GM18951 (cell line): ENCODE data around the gene LHX1.

Source experiments
- POLR2A ChIP-seq: IDR thresholded peaks from 4 replicates; pipeline ENCODE4 v1.6.1; 2011; ENCODE audit warnings: mild to moderate bottlenecking; ENCODE audit not compliant: insufficient read length, insufficient read depth; ENCODE audit errors: extremely low read depth
- in situ Hi-C: fragments of 300-500 bp; cut with MboI; formaldehyde crosslinking; loops from one replicate; pipeline ENCODE4 v1.12.0; 2022; ENCODE audit warnings: low sequenced_read_pairs, mixed read lengths, inconsistent platforms; ENCODE audit not compliant: unreplicated experiment

Gene LHX1

DNA sequence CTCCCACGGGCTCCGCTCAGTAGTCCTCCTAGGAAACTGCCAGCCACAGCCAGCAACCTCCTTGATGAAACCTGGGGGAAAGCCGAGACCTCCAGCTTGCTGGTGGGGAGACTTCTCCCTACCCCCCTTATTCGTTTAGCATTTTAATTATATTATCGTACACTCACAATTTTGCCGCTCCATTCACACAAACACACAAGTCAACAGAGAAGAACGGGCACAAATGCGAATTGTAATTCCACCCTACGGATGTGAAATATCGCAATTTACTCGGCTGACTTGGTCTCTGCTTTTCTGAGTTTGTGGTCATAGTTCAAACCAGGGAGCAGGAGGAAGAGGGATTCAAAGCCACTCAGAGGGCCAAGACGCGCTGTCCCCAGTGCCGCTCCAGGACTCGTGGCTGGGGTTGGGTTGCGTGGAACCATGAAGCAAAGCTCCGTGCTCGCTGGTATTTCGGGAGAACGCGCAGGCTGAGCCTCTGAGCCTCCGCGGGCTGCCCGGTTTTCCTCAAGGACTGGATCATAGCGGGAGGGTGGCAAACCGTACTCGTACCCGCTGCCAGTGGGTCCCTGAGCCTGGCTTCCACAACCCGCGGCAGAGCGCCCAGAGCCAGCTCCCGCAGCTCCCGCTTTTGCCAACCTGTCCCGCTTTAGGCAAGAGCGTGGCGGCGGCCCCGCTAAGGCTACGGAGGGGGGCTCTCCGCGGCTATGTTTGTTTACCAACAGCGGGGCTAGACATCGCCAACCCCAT, 2.0 kb downstream of the LHX1 start:
- in situ Hi-C loops: no loop called here
- TF ChIP-seq POLR2A: no peak

DNA sequence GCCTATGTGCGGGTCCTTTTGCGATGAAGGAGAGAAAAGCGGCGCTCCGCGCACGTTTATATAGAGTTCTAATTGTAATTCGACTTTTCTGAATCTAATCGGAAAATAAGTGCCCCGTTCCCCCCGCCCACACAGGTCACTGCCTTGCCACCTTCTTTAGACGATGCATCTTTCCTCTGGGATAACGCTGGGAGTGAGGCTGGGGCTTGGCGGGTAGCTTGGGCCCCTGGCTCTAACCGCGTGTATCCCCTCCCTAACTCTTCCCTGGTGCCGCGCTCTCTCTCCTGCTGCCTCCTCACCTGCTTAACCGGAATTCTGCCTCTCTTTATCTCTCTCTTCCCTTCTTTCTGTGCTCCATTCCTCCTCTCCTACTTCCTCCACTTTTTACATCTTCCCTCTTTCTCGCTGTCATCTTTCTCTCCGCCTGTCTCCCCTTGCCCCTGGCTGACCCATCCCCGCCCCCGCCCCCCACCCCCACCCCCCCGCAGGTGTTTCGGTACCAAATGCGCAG, 2.6 kb downstream of the LHX1 start:
- no peak for TF ChIP-seq POLR2A
- in situ Hi-C loops: no loop called here

DNA sequence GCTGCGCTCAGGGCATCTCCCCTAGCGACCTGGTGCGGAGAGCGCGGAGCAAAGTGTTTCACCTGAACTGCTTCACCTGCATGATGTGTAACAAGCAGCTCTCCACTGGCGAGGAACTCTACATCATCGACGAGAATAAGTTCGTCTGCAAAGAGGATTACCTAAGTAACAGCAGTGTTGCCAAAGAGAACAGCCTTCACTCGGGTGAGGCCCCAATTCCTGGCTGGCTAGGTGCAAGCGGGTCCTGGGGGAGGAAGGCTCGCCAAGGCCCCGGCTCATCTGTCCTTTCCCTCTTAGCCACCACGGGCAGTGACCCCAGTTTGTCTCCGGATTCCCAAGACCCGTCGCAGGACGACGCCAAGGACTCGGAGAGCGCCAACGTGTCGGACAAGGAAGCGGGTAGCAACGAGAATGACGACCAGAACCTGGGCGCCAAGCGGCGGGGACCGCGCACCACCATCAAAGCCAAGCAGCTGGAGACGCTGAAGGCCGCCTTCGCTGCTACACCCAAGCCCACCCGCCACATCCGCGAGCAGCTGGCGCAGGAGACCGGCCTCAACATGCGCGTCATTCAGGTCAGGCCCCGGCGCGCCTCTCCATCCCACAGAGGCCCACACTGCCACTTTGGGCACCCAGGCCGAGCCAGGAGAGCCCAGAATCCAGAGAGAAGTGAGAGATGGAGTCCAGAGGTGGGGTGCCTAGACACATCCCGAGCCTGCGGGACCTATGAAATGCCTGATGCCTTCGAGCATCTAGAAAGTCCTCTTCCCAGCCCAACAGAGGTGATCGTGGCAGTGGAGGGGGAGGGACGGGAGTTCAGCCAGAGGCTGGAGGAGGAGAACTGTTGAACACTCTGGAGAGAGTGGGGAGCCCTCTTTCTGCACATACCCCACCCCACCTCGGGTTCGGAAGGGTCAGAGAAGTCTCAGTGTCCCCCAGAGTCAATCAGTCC, 3.3 kb downstream of the LHX1 start:
- no peak for TF ChIP-seq POLR2A
- in situ Hi-C loops: no loop called here

DNA sequence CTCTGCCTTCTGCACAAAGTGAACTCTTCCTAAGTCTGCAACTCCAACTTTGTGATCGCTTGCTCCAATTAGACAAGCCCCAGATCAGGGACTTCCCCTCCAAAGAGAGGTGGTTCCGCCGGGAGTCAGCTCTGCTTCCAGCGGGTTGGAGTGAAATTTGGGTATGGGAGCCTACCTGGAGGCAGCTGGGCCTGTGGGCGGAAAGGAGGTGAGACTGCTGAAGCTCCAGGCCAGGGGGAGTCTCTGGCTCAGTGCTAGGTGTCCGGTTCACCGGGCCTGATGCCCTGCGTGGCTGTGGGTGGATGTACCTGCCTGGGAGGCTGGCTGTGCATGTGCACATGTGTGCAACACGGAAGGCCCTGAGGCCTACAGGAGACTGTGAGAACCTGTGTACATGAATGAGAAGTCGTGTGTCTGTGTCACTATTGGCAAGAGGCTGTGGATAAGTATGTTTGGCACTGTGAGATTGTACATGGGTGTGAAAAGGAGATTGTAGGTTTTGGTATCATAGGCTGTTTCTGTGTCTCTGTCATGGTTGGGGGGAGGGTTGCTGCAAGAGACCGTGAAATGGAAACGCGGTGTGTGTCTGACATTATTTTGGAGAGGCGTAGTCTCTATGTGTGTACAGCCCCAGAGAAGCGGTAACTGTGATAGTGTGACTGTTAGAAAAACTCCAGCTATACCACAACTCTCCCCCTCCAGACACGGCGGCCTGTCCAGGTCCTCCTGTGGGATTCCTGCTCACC, 4.2 kb downstream of the LHX1 start:
- TF ChIP-seq POLR2A: no peak
- in situ Hi-C loops: no loop called here

DNA sequence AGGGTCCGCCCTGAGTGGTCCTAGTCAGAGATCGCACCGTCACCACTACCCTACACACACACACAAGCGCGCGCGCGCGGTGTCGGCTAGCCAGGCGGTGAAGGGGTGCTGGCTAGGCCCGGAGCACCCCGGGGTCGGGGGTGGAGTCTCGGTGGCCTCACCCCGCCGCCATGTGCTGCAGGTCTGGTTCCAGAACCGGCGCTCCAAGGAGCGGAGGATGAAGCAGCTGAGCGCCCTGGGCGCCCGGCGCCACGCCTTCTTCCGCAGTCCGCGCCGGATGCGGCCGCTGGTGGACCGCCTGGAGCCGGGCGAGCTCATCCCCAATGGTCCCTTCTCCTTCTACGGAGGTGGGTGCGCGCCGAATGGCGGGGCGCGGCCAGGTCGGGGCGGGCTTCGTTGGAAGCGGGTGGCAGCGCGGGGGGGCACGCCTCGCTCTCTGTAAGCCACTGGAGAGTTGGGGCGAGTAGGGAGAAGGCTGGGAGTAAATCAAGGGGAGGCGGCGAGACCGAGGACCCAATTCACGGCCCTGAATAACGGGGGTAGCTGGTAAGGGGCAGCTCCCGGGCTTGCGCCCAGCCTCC, 4.8 kb downstream of the LHX1 start:
- in situ Hi-C loops: no loop called here
- no peak for TF ChIP-seq POLR2A

DNA sequence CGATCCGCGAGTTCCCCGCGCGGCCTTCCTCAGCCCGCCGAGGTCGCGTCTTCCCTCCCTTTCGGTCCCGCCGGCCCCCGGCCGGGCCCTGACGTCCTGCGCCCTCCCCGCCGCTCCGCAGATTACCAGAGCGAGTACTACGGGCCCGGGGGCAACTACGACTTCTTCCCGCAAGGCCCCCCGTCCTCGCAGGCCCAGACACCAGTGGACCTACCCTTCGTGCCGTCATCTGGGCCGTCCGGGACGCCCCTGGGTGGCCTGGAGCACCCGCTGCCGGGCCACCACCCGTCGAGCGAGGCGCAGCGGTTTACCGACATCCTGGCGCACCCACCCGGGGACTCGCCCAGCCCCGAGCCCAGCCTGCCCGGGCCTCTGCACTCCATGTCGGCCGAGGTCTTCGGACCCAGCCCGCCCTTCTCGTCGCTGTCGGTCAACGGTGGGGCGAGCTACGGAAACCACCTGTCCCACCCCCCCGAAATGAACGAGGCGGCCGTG, 5.4 kb downstream of the LHX1 start:
- no peak for TF ChIP-seq POLR2A
- in situ Hi-C loops: no loop called here

DNA sequence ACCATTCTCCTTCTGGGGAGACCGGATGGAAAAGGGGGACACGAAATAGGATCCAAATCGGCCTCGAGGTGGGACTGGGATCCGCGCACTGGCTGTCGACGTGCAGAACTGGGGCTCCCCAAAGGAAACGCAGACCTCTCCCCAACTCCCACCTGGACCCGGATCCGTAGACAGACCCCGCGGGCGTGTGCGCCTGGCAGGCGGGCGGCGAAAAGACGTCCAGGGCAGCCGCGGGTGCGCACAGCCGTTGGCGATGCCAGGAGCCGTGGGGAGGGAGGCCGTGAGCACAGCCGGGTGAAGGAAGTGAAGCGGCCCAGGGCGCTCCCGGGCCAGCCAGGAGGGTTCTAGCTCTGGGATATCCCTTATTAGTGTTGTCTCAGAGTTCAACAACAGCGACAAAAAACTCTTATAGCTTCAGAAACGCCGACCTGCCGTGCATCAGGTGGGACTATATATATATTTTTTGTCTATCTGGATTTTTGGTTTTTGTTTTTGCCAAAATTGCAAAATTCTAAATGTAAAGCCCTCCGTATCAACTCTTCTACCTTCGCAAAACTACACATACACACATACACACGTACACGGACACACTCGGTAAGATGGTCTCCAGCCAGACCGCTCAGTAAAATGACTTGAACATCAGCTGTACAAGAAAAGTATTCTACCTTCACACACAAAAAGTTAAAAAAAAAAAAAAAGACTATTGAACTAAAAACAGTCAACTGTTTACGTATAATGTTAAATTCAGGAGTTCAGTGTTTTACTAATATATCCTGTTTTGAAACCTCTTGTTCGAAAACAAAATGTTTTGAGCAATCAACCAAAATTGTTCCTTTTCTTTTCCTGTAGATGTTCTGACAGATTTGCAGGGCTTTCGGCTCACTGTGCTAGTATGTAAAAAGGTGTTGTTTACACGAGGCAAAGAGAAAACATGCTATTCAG, 6.2 kb downstream of the LHX1 start:
- in situ Hi-C loops: no loop called here
- TF ChIP-seq POLR2A: no peak

DNA sequence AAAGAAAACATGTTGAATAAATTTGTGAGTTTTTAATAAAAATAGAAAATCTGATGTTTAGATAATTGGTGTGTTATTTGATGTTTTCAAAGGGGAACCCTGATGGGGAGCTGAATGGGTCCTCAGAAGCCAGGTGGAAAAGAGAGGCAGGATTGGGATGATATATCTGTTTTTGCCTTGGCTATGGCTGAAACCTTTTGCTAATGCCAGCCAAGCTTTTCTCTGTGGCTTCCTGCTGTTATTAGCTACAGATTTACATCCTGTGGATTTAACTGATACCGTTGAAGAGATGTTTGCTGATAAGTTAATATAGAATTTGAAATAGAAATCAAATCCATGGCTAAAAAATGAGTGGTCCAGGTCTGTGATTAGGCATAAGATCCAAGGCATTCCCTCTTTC, 7.3 kb downstream of the LHX1 start:
- in situ Hi-C loops: no loop called here
- TF ChIP-seq POLR2A: no peak

DNA sequence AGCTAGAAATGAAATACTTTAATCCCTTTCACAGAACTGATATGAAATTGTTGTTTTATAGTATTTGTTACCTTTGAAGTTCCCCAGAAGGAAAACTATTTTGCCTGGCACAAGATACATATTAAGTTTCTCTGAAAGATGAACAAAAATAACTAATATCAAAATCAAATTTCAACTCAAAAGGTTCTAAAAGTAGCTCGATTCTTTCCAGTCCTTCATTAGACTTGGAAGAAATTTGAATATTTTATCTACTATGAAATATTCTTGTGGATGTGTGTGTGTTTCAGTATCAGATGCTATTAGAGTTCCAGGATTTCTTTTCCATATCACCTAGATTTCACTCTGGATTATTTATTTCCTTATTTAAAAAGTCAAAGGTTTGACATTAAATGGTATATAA, 7.9 kb downstream of the LHX1 start:
- in situ Hi-C loops: no loop called here
- no peak for TF ChIP-seq POLR2A

DNA sequence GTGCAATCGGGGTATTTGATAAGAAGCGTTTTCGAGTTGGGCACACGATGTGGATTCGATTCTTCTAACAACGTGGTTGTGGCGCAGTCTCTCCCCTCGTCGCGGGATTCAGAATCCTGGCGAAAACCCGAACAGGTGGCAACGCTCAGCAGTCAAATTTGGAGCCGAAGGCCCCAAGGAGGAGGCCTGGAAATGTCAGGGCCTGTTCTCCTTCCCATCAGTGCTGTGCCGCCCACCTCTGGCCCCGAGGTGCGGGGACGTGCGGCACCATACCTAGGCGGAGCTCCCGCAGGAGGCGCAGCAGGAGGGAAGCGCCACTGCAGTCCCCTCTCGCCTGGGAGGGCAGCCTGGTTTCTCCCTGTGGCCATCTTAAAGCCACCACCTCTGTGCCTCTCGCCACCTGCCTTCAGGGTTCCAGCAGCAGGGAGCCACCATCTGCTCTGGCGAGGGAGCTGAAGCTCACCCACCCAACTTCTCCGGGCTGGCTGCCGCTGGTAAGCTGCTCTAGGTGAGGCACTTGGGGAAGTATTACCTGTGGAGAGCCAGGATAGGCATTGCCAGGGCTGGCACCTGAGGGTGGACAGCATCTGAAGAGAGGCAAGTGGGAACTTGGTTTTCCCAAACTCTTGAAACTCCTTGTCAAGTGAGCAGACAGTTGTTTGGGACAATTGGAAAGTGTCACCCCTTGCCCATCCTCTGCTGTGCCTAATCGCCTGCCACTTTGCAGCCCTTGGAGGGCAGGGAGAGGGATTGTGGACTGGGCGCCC, 8.9 kb downstream of the LHX1 start:
- in situ Hi-C loops: no loop called here
- no peak for TF ChIP-seq POLR2A

DNA sequence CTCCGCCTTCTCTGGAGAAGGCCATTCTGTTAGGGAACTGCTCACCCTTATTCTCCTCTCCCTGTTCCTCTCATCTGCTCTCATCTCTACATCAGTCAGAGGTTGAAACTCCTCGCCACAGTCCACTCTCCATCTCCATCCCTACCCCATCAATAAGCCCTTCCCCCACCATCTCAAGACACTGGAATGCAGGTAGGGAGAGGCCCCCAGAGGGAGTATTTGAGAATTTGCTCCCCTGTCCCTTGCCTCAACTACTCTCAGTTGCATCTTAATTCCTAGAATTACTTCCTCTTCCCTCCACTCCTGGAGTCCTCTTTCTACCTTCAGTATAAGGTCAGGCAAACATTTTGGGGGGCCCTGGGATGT, 9.4 kb downstream of the LHX1 start:
- no peak for TF ChIP-seq POLR2A
- in situ Hi-C loops: no loop called here
